T-cell (primary cell): ENCODE data around the gene TEKT3. TPM values are rescaled to one million over a fixed set of nuclear protein-coding genes. Genes with fewer than 3 reads are reported as not detected.

ENCODE experiments used
- ATAC-seq, 4 experiments: fragments of 200-7000 bp in 3 of 4; fragments of 150-1000 bp in 1 of 4; cut with Tn5 transposase; replicated peaks in 1 of 4; 1 replicate in 3 of 4; 2 replicates in 1 of 4; pipeline ENCODE4 v1.10.0; 2021; ENCODE audit warnings: moderate library complexity in 3 of 4, mild to moderate bottlenecking in 2 of 4, moderate number of reproducible peaks in 1 of 4
- CTCF ChIA-PET, 2 donors: fragments of 300-600 bp; sonication (Branson Sonifier 250); formaldehyde crosslinking; loops; one replicate each; lab custom pipeline; 2022; ENCODE audit warnings: antibody characterized with exemption in 2 of 2; lab: Charles Lee
- POLR2A ChIA-PET, 2 donors: fragments of 300-600 bp; sonication (Branson Sonifier 250); formaldehyde crosslinking; loops; one replicate each; lab custom pipeline; 2022; ENCODE audit warnings: antibody characterized with exemption in 2 of 2; lab: Charles Lee
- DNase-seq, 35 experiments: peaks; one replicate each; pipeline versions ENCODE4 v3.0.0 to v3.0.0-alpha.2; 2013 to 2023
- H3K27ac ChIP-seq: one replicate; pipeline ENCODE4 v1.5.1; 2013; ENCODE audit warnings: low read length
- H3K27me3 ChIP-seq, 2 experiments: replicated peaks in 1 of 2; 1 replicate in 1 of 2; 2 replicates in 1 of 2; pipeline versions ENCODE4 v1.6.1 to v1.7.0; 2013; ENCODE audit warnings: low read length in 1 of 2, mixed read lengths in 1 of 2; ENCODE audit not compliant: control insufficient read depth in 2 of 2, insufficient read depth in 2 of 2; ENCODE audit errors: extremely low read depth in 1 of 2
- H3K36me3 ChIP-seq, 2 donors: 1 replicate in 1 of 2; 2 replicates in 1 of 2; pipeline versions ENCODE4 v1.6.1 to v1.7.0; 2013; ENCODE audit warnings: low read length in 1 of 2; ENCODE audit not compliant: control insufficient read depth in 2 of 2, insufficient read depth in 1 of 2; ENCODE audit errors: extremely low read depth in 1 of 2
- H3K4me1 ChIP-seq, 2 experiments: 1 replicate in 1 of 2; 2 replicates in 1 of 2; pipeline versions ENCODE4 v1.6.1 to v1.7.0; 2013; ENCODE audit warnings: low read length in 2 of 2, mixed read lengths in 1 of 2; ENCODE audit not compliant: insufficient read depth in 2 of 2, control insufficient read depth in 1 of 2; ENCODE audit errors: extremely low read depth in 1 of 2
- H3K4me3 ChIP-seq, 2 donors: 1 replicate in 1 of 2; 2 replicates in 1 of 2; pipeline versions ENCODE4 v1.5.1 to v1.7.0; 2013; ENCODE audit warnings: mild to moderate bottlenecking in 2 of 2, low read length in 1 of 2, moderate library complexity in 1 of 2; ENCODE audit not compliant: control insufficient read depth in 1 of 2; ENCODE audit errors: extremely low read depth in 1 of 2
- H3K9me3 ChIP-seq: 2 replicates; pipeline ENCODE4 v1.7.0; 2013
- H3K27ac Mint-ChIP-seq, 2 donors: one replicate each; pipeline ENCODE4 v1.8.0; 2020 to 2021; ENCODE audit warnings: mild to moderate bottlenecking in 2 of 2, mixed read lengths in 2 of 2
- H3K27me3 Mint-ChIP-seq, 2 donors: one replicate each; pipeline ENCODE4 v1.8.0; 2021 to 2022; ENCODE audit warnings: mixed read lengths in 2 of 2
- H3K36me3 Mint-ChIP-seq: one replicate; pipeline ENCODE4 v1.8.0; 2021; ENCODE audit warnings: mixed read lengths
- H3K4me1 Mint-ChIP-seq, 3 donors: one replicate each; pipeline ENCODE4 v1.8.0; 2020 to 2022; ENCODE audit warnings: mixed read lengths in 3 of 3, mild to moderate bottlenecking in 1 of 3
- H3K4me3 Mint-ChIP-seq, 3 donors: one replicate each; pipeline ENCODE4 v1.8.0; 2020 to 2022; ENCODE audit warnings: mild to moderate bottlenecking in 3 of 3, mixed read lengths in 3 of 3, moderate library complexity in 3 of 3
- H3K9me3 Mint-ChIP-seq, 3 donors: one replicate each; pipeline ENCODE4 v1.8.0; 2020 to 2022; ENCODE audit warnings: mixed read lengths in 3 of 3
- WGBS: methylation state at CpG from one replicate; pipeline ENCODE4 v1.1.5; 2013; ENCODE audit warnings: missing lambda C conversion rate; ENCODE audit not compliant: insufficient coverage; 5-methylcytosine and 5-hydroxymethylcytosine counted together
- total RNA-seq, 35 experiments: library from RNA in 6 of 35; stranded (reverse) in 6 of 35; fragments of 120-200 nt in 1 of 35; gene quantifications; one replicate each; pipeline versions ENCODE4 v1.2.1 to v1.2.4 and lab custom pipeline; 2013 to 2026

The TEKT3 gene
- total RNA-seq, 5 donors from 2014 or later (not counting 1 experiment from before 2014, with no cell fraction given), result 0.35 TPM; not detected in 4

GRCh38 chr17:15260376-15261257, 80.8 kb downstream of the TEKT3 start:
- peak; percentile 65 to 76 (median 66) for ATAC-seq

GRCh38 chr17:15257796-15258512, 83.4 kb downstream of the TEKT3 start:
- no peaks in the 10 kb centered on the region for H3K36me3 Mint-ChIP-seq
- Histone ChIP-seq H3K27me3 (peaks cover 5 to 61% of the 10 kb centered on the region in 2 experiments), H3K27ac (no peak overlapping the region), H3K4me3 (no peak overlapping the region), H3K36me3 (no peaks in the 10 kb centered on the region), H3K9me3 (no peaks in the 10 kb centered on the region), H3K4me1 (peaks cover 0 to 27% of the 10 kb centered on the region in 2 experiments)
- ChIA-PET CTCF (interaction anchor here (0.6 to 1.8 kb wide), 5 partner anchors 10 to 256 kb away, joined by 3 to 9 read pairs (median 3); no protein-coding TSS in a partner anchor), POLR2A (interaction anchor here in 1 of 2 donors (0.5 kb wide), 1 partner anchor 687 kb away, joined by 7 read pairs; the partner anchor contains the start of gene ADORA2B)
- H3K27me3 Mint-ChIP-seq, result peaks cover 50 to 81% of the 10 kb centered on the region in 2 donors
- H3K27ac Mint-ChIP-seq, result no peak overlapping the region
- no peak overlapping the region for H3K4me3 Mint-ChIP-seq
- WGBS, result 88% methylated on average over 5 of the region's 6 CpGs
- H3K9me3 Mint-ChIP-seq, result no peaks in the 10 kb centered on the region
- peaks cover 10 to 30% (median 26%) of the 10 kb centered on the region in 3 donors for H3K4me1 Mint-ChIP-seq
- DNase-seq (no peak), ATAC-seq (no peak)

More at GRCh38 chr17:15260376-15261257, 80.8 kb downstream of the TEKT3 start:
- H3K27me3 ChIP-seq, result peaks cover 11 to 72% of the 10 kb centered on the region in 2 experiments
- H3K4me3 ChIP-seq, result peak overlapping the region; percentile 29 to 62
- no peaks in the 10 kb centered on the region for H3K36me3 ChIP-seq
- DNase-seq, result peak in 22 of 35 experiments; percentile 2 to 51 (median 18)
- Mint-ChIP-seq H3K4me3 (peak overlapping the region; percentile 69 to 76 (median 72)), H3K4me1 (peaks cover 10 to 30% (median 26%) of the 10 kb centered on the region in 3 donors), H3K27ac (no peak overlapping the region), H3K27me3 (peaks cover 53 to 88% of the 10 kb centered on the region in 2 donors), H3K36me3 (no peaks in the 10 kb centered on the region), H3K9me3 (no peaks in the 10 kb centered on the region)
- ChIA-PET CTCF (interaction anchor here in 1 of 2 donors (0.6 to 0.8 kb wide), 2 partner anchors 653 to 1752 kb away, joined by 3 read pairs; no protein-coding TSS in a partner anchor), POLR2A (no interaction called here)
- no peak overlapping the region for H3K27ac ChIP-seq
- whole genome bisulfite sequencing, result 4% methylated on average over 51 of the region's 67 CpGs
- peaks cover 0 to 27% of the 10 kb centered on the region in 2 experiments for H3K4me1 ChIP-seq
- H3K9me3 ChIP-seq, result no peaks in the 10 kb centered on the region

GRCh38 chr17:15257258-15257788, 84.1 kb downstream of the TEKT3 start:
- Histone ChIP-seq H3K36me3 (no peaks in the 10 kb centered on the region), H3K27ac (no peak overlapping the region), H3K27me3 (peaks cover 5 to 55% of the 10 kb centered on the region in 2 experiments), H3K4me1 (peaks cover 0 to 21% of the 10 kb centered on the region in 2 experiments), H3K4me3 (peak overlapping the region in 1 of 2 donors; percentile 5), H3K9me3 (no peaks in the 10 kb centered on the region)
- ChIA-PET POLR2A (no interaction called here), CTCF (interaction anchor here in 1 of 2 donors (1.3 to 1.8 kb wide), 2 partner anchors 9 to 246 kb away, joined by 3 to 9 read pairs; no protein-coding TSS in a partner anchor)
- no peaks in the 10 kb centered on the region for H3K9me3 Mint-ChIP-seq
- WGBS, result 2% methylated on average over 14 of the region's 17 CpGs
- DNase-seq (peak in 31 of 35 experiments; percentile 8 to 74 (median 36)), ATAC-seq (peak; percentile 43 to 67 (median 50))
- H3K4me1 Mint-ChIP-seq, result peaks cover 10 to 29% (median 26%) of the 10 kb centered on the region in 3 donors
- no peak overlapping the region for H3K27ac Mint-ChIP-seq
- H3K4me3 Mint-ChIP-seq, result peak overlapping the region in 1 of 3 donors; percentile 39
- H3K27me3 Mint-ChIP-seq, result peaks cover 54 to 80% of the 10 kb centered on the region in 2 donors
- no peaks in the 10 kb centered on the region for H3K36me3 Mint-ChIP-seq

GRCh38 chr17:15256689-15257088, 84.7 kb downstream of the TEKT3 start:
- peaks cover 10 to 24% (median 22%) of the 10 kb centered on the region in 3 donors for H3K4me1 Mint-ChIP-seq
- no peaks in the 10 kb centered on the region for H3K9me3 ChIP-seq
- H3K36me3 Mint-ChIP-seq, result no peaks in the 10 kb centered on the region
- peaks cover 2 to 49% of the 10 kb centered on the region in 2 experiments for H3K27me3 ChIP-seq
- POLR2A ChIA-PET, result no interaction called here
- no peak overlapping the region for H3K27ac ChIP-seq
- ATAC-seq (no peak), DNase-seq (no peak)
- 22% methylated on average over 6 of the region's 7 CpGs for whole genome bisulfite sequencing
- H3K4me3 ChIP-seq, result no peak overlapping the region
- peaks cover 0 to 19% of the 10 kb centered on the region in 2 experiments for H3K4me1 ChIP-seq
- no peaks in the 10 kb centered on the region for H3K9me3 Mint-ChIP-seq
- H3K27ac Mint-ChIP-seq, result no peak overlapping the region
- no peak overlapping the region for H3K4me3 Mint-ChIP-seq
- CTCF ChIA-PET, result interaction anchor here (0.8 to 1.8 kb wide), 2 partner anchors 9 to 246 kb away, joined by 3 to 9 read pairs; no protein-coding TSS in a partner anchor
- H3K27me3 Mint-ChIP-seq, result peaks cover 53 to 80% of the 10 kb centered on the region in 2 donors
- no peaks in the 10 kb centered on the region for H3K36me3 ChIP-seq

GRCh38 chr17:15255713-15256454, 85.5 kb downstream of the TEKT3 start:
- Histone ChIP-seq H3K4me3 (no peak overlapping the region), H3K27me3 (peaks cover 0 to 41% of the 10 kb centered on the region in 2 experiments), H3K9me3 (no peaks in the 10 kb centered on the region), H3K36me3 (no peaks in the 10 kb centered on the region), H3K27ac (no peak overlapping the region), H3K4me1 (peaks cover 0 to 11% of the 10 kb centered on the region in 2 experiments)
- ChIA-PET CTCF (interaction anchor here in 1 of 2 donors (0.6 to 0.9 kb wide), 3 partner anchors 8 to 1125 kb away, joined by 3 read pairs; partner anchors contain the start of gene UBB), POLR2A (no interaction called here)
- DNase-seq, result no peak
- Mint-ChIP-seq H3K9me3 (no peaks in the 10 kb centered on the region), H3K27ac (no peak overlapping the region), H3K27me3 (peaks cover 49 to 73% of the 10 kb centered on the region in 2 donors), H3K36me3 (no peaks in the 10 kb centered on the region), H3K4me1 (peaks cover 10 to 19% (median 18%) of the 10 kb centered on the region in 3 donors), H3K4me3 (no peak overlapping the region)
- no peak for ATAC-seq
- WGBS, result 96% methylated on average over 4 of the region's 13 CpGs
